WERI-Rb-1 (cell line): Measurements from ENCODE around the gene TNRC6A.
"Not testable (repeated sequence)": the region's sequence is repeated elsewhere in the genome, so short reads cannot be mapped to it uniquely, and the experiment has no call there.

Experiments
- DNase-seq: peaks from one replicate; pipeline ENCODE4 v3.0.0-alpha.2; 2020
- H3K27ac ChIP-seq: fragments of 250-450 bp; sonication (Bioruptor Pico); 2 replicates; pipeline ENCODE4 v1.5.1; 2020; ENCODE audit warnings: mild to moderate bottlenecking, moderate library complexity
- H3K27me3 ChIP-seq: fragments of 250-450 bp; sonication (Bioruptor Pico); 2 replicates; pipeline ENCODE4 v1.5.1; 2021; ENCODE audit warnings: mild to moderate bottlenecking, low read depth, moderate library complexity; ENCODE audit not compliant: insufficient read depth, severe bottlenecking
- H3K36me3 ChIP-seq: fragments of 250-450 bp; sonication (Bioruptor Pico); 2 replicates; pipeline ENCODE4 v1.5.1; 2020; ENCODE audit warnings: mild to moderate bottlenecking, moderate library complexity
- H3K4me3 ChIP-seq: 2 replicates; pipeline ENCODE4 v1.5.1; 2011; ENCODE audit warnings: low read depth, mild to moderate bottlenecking, control low read depth, low read length
- H3K9me3 ChIP-seq: fragments of 250-450 bp; sonication (Bioruptor Pico); 2 replicates; pipeline ENCODE4 v1.5.1; 2021; ENCODE audit warnings: mild to moderate bottlenecking, moderate library complexity; ENCODE audit not compliant: severe bottlenecking
- CTCF ChIP-seq: IDR thresholded peaks from 2 replicates; pipeline ENCODE4 v1.5.1; 2011; ENCODE audit warnings: low read depth, mild to moderate bottlenecking, control low read depth, inconsistent platforms, low read length

Gene TNRC6A

GRCh38 chr16:24839347-24839972 lies 110.0 kb downstream of the TNRC6A start:
- Histone ChIP-seq H3K27ac (no peak overlapping the region), H3K27me3 (no peaks in the 10 kb centered on the region), H3K36me3 (no peaks in the 10 kb centered on the region), H3K9me3 (no peaks in the 10 kb centered on the region), H3K4me3 (no peak overlapping the region)
- no peak for DNase-seq
- TF ChIP-seq CTCF = no peak

GRCh38 chr16:24841291-24841690 lies 111.8 kb downstream of the TNRC6A start:
- H3K36me3 ChIP-seq = no peaks in the 10 kb centered on the region
- no peaks in the 10 kb centered on the region for H3K9me3 ChIP-seq
- no peak for DNase-seq
- TF ChIP-seq CTCF = no peak
- H3K27me3 ChIP-seq = no peaks in the 10 kb centered on the region
- no peak overlapping the region for H3K4me3 ChIP-seq
- no peak overlapping the region for H3K27ac ChIP-seq

- no peak for TF ChIP-seq CTCF
- Histone ChIP-seq H3K27ac (no peak overlapping the region), H3K27me3 (no peaks in the 10 kb centered on the region)
These were observed 114.9 kb downstream of the TNRC6A start for GRCh38 chr16:24844101-24845030.

GRCh38 chr16:24845031-24845365 lies 115.5 kb downstream of the TNRC6A start:
- not testable (repeated sequence) for H3K27ac ChIP-seq

More at GRCh38 chr16:24844101-24845030, 114.9 kb downstream of the TNRC6A start:
- DNase-seq = peak; percentile 36
- no peak overlapping the region for H3K4me3 ChIP-seq
- no peaks in the 10 kb centered on the region for H3K36me3 ChIP-seq
- no peaks in the 10 kb centered on the region for H3K9me3 ChIP-seq

GRCh38 chr16:24845726-24846547 lies 116.5 kb downstream of the TNRC6A start, which contains the start of gene SLC5A11:
SLC5A11 (plus strand) TSS chr16:24845963; CDS start chr16:24858644, 12,681 bp downstream.
- H3K27me3 ChIP-seq = no peaks in the 10 kb centered on the region
- no peak for DNase-seq
- H3K36me3 ChIP-seq = no peaks in the 10 kb centered on the region
- no peak for TF ChIP-seq CTCF
- H3K27ac ChIP-seq = no peak within 1 kb of the TSS
- H3K9me3 ChIP-seq = no peaks in the 10 kb centered on the region
- no peak within 1 kb of the TSS for H3K4me3 ChIP-seq

More at GRCh38 chr16:24845031-24845365, 115.5 kb downstream of the TNRC6A start:
- H3K27me3 ChIP-seq, H3K4me3 ChIP-seq, H3K36me3 ChIP-seq, H3K9me3 ChIP-seq, DNase-seq: not testable (repeated sequence)
